ENCODE data around the gene ZNHIT3. TPM values are rescaled to one million over a fixed set of nuclear protein-coding genes. Genes with fewer than 3 reads are reported as not detected.
"Not testable (repeated sequence)": the region's sequence is repeated elsewhere in the genome, so short reads cannot be mapped to it uniquely, and the experiment has no call there.

The ZNHIT3 gene
- total RNA-seq, 1 donor from 2014 or later: 37.2 TPM

- Mint-ChIP-seq H3K4me1 (peaks cover 18% of the 10 kb centered on the region), H3K36me3 (peaks cover 2% of the 10 kb centered on the region), H3K4me3 (no peak overlapping the region), H3K9me3 (no peaks in the 10 kb centered on the region), H3K27me3 (ENCODE audit: low read depth) (peaks cover 62% of the 10 kb centered on the region), H3K27ac (no peak overlapping the region)
- no peak for DNase-seq (ENCODE audit: low spot score in 2 of 2, unreplicated experiment in 2 of 2)
- TF ChIP-seq, protein P1, sequence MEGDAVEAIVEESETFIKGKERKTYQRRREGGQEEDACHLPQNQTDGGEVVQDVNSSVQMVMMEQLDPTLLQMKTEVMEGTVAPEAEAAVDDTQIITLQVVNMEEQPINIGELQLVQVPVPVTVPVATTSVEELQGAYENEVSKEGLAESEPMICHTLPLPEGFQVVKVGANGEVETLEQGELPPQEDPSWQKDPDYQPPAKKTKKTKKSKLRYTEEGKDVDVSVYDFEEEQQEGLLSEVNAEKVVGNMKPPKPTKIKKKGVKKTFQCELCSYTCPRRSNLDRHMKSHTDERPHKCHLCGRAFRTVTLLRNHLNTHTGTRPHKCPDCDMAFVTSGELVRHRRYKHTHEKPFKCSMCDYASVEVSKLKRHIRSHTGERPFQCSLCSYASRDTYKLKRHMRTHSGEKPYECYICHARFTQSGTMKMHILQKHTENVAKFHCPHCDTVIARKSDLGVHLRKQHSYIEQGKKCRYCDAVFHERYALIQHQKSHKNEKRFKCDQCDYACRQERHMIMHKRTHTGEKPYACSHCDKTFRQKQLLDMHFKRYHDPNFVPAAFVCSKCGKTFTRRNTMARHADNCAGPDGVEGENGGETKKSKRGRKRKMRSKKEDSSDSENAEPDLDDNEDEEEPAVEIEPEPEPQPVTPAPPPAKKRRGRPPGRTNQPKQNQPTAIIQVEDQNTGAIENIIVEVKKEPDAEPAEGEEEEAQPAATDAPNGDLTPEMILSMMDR (IDR thresholded peaks at IDR 0.05; ENCODE audit: unreplicated experiment): no peak
Observed at GRCh38 chr17:36481829-36482228, 4.7 kb upstream of the ZNHIT3 start.

- peaks cover 2% of the 10 kb centered on the region for H3K36me3 Mint-ChIP-seq
- peak; percentile 75 to 94 for DNase-seq (ENCODE audit: low spot score in 2 of 2, unreplicated experiment in 2 of 2)
- peaks cover 24% of the 10 kb centered on the region for H3K4me1 Mint-ChIP-seq
- peaks cover 52% of the 10 kb centered on the region for H3K27me3 Mint-ChIP-seq (ENCODE audit: low read depth)
- no peaks in the 10 kb centered on the region for H3K9me3 Mint-ChIP-seq
- H3K27ac Mint-ChIP-seq: no peak overlapping the region
- H3K4me3 Mint-ChIP-seq: peak overlapping the region; percentile 36
- TF ChIP-seq, protein P1 (IDR thresholded peaks at IDR 0.05; ENCODE audit: unreplicated experiment): peak; percentile 88
Observed at GRCh38 chr17:36482611-36483504, 3.6 kb upstream of the ZNHIT3 start.

DNA sequence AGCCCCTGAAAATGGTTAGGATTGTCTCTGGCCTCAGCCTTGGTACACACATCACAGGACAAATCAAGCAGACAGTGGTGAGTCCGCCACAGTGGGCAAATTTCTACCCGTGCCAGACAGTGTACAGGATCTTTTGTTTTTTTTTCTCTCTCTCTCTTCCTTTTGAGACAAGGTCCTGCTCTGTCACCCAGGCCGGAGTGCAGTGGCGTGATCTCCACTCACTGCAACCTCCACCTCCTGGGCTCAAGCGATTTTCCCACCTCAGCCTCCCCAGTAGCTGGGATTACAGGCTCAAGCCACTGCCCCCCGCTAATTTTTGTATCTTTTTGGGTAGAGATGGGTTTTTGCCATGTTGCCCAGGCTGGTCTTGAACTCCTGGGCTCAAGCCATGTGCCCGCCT, 2.5 kb upstream of the ZNHIT3 start:
- not testable (repeated sequence) for H3K9me3 Mint-ChIP-seq; H3K27ac Mint-ChIP-seq; DNase-seq (ENCODE audit: low spot score in 2 of 2, unreplicated experiment in 2 of 2); H3K4me3 Mint-ChIP-seq; H3K36me3 Mint-ChIP-seq
- peaks cover 42% of the 10 kb centered on the region for H3K27me3 Mint-ChIP-seq (ENCODE audit: low read depth)
- H3K4me1 Mint-ChIP-seq: peaks cover 26% of the 10 kb centered on the region

DNA sequence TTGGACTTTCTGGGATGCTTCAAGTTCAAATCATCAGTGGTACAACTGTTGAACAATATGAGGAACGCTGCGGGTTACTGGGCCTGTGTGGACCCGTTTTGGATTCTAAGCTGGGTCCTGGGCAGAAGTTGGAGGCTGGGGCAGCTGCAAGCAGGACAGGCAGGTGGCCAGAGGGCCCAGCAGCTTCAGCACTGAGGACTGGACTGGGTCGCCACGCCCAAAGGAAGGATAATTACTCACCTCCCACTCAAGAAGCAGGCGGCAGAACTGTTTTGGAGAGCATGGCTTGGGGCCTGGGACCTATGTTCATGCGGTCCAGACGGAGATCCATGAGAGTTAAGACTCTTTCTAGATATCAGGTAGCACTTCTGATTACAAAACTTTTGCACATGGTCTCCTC, 1.5 kb upstream of the ZNHIT3 start:
- Mint-ChIP-seq H3K27me3 (ENCODE audit: low read depth) (peaks cover 33% of the 10 kb centered on the region), H3K27ac (no peak overlapping the region), H3K4me1 (peaks cover 26% of the 10 kb centered on the region), H3K4me3 (peak overlapping the region; percentile 96), H3K36me3 (peaks cover 12% of the 10 kb centered on the region), H3K9me3 (peaks cover 5% of the 10 kb centered on the region)
- TF ChIP-seq, protein P1 (IDR thresholded peaks at IDR 0.05; ENCODE audit: unreplicated experiment): no peak
- DNase-seq (ENCODE audit: low spot score in 2 of 2, unreplicated experiment in 2 of 2): no peak

GRCh38 chr17:36485805-36486203, 677 bp upstream of the ZNHIT3 start:
- Mint-ChIP-seq H3K4me1 (peaks cover 26% of the 10 kb centered on the region), H3K4me3 (peak overlapping the region; percentile 96), H3K36me3 (peaks cover 17% of the 10 kb centered on the region), H3K27me3 (ENCODE audit: low read depth) (peaks cover 27% of the 10 kb centered on the region), H3K27ac (peak overlapping the region; percentile 97), H3K9me3 (peaks cover 9% of the 10 kb centered on the region)
- TF ChIP-seq, protein P1 (IDR thresholded peaks at IDR 0.05; ENCODE audit: unreplicated experiment): no peak
- DNase-seq (ENCODE audit: low spot score in 2 of 2, unreplicated experiment in 2 of 2): no peak

DNA sequence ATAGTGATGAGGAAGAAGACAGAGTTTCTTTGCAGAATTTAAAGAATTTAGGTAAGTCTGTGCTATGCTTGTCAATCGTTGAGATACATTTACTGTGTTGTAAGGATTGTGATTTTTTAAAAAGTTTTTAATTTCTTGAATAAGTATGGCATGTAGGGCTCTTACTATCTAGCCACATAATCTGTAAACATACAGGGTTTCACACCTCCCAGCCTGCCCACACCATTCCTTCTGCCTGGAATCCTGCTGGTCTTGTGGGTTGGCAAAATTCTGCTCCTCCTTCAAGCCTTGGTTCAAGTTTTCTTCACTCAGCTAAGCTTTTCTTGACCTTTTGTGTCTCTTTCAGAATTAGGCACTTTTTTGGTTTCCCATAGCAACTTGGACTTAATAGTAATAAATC, 7.5 kb downstream of the ZNHIT3 start:
- H3K9me3 Mint-ChIP-seq: peaks cover 7% of the 10 kb centered on the region
- peaks cover 36% of the 10 kb centered on the region for H3K36me3 Mint-ChIP-seq
- TF ChIP-seq, protein P1 (IDR thresholded peaks at IDR 0.05; ENCODE audit: unreplicated experiment): no peak
- H3K27ac Mint-ChIP-seq: no peak overlapping the region
- H3K27me3 Mint-ChIP-seq (ENCODE audit: low read depth): no peaks in the 10 kb centered on the region
- no peak overlapping the region for H3K4me3 Mint-ChIP-seq
- no peaks in the 10 kb centered on the region for H3K4me1 Mint-ChIP-seq
- DNase-seq (ENCODE audit: low spot score in 2 of 2, unreplicated experiment in 2 of 2): no peak
